ENCODE measurements around the gene CAPZA2.

Gene CAPZA2

GRCh38 chr7:116953906-116954838, 91.8 kb downstream of the CAPZA2 start:
- peaks cover 18% of the 10 kb centered on the region for H3K4me1 ChIP-seq (ENCODE audit: insufficient read depth, poor library complexity, severe bottlenecking)
- peak; percentile 53 for DNase-seq (ENCODE audit: low spot score)
- H3K4me3 ChIP-seq (ENCODE audit: severe bottlenecking): peak overlapping the region; percentile 94
- peak; percentile 70 for ATAC-seq (ENCODE audit: low read depth)
- peaks cover 1% of the 10 kb centered on the region for H3K9me3 ChIP-seq (ENCODE audit: severe bottlenecking)
- H3K27me3 ChIP-seq (ENCODE audit: insufficient read depth, poor library complexity, severe bottlenecking): no peaks in the 10 kb centered on the region
- H3K36me3 ChIP-seq (ENCODE audit: low read depth): no peaks in the 10 kb centered on the region
- H3K27ac ChIP-seq (ENCODE audit: poor library complexity, severe bottlenecking): peak overlapping the region; percentile 79
- no peak for TF ChIP-seq CTCF (IDR thresholded peaks at IDR 0.05; ENCODE audit: poor library complexity, severe bottlenecking)

GRCh38 chr7:116955340-116955739, 93.0 kb downstream of the CAPZA2 start:
- peaks cover 18% of the 10 kb centered on the region for H3K4me1 ChIP-seq (ENCODE audit: insufficient read depth, poor library complexity, severe bottlenecking)

GRCh38 chr7:116955801-116956476, 93.6 kb downstream of the CAPZA2 start:
- no peak for DNase-seq (ENCODE audit: low spot score)
- no peaks in the 10 kb centered on the region for H3K27me3 ChIP-seq (ENCODE audit: insufficient read depth, poor library complexity, severe bottlenecking)
- peaks cover 3% of the 10 kb centered on the region for H3K9me3 ChIP-seq (ENCODE audit: severe bottlenecking)
- no peaks in the 10 kb centered on the region for H3K36me3 ChIP-seq (ENCODE audit: low read depth)
- no peak overlapping the region for H3K4me3 ChIP-seq (ENCODE audit: severe bottlenecking)
- ATAC-seq (ENCODE audit: low read depth): no peak
- H3K27ac ChIP-seq (ENCODE audit: poor library complexity, severe bottlenecking): no peak overlapping the region
- no peak for TF ChIP-seq CTCF (IDR thresholded peaks at IDR 0.05; ENCODE audit: poor library complexity, severe bottlenecking)
- H3K4me1 ChIP-seq (ENCODE audit: insufficient read depth, poor library complexity, severe bottlenecking): peaks cover 18% of the 10 kb centered on the region

More at GRCh38 chr7:116955340-116955739, 93.0 kb downstream of the CAPZA2 start:
- no peak for TF ChIP-seq CTCF (IDR thresholded peaks at IDR 0.05; ENCODE audit: poor library complexity, severe bottlenecking)
- Histone ChIP-seq H3K9me3 (ENCODE audit: severe bottlenecking) (peaks cover 3% of the 10 kb centered on the region), H3K36me3 (ENCODE audit: low read depth) (no peaks in the 10 kb centered on the region), H3K27ac (ENCODE audit: poor library complexity, severe bottlenecking) (no peak overlapping the region), H3K4me3 (ENCODE audit: severe bottlenecking) (peak overlapping the region; percentile 94), H3K27me3 (ENCODE audit: insufficient read depth, poor library complexity, severe bottlenecking) (no peaks in the 10 kb centered on the region)
- no peak for DNase-seq (ENCODE audit: low spot score)
- ATAC-seq (ENCODE audit: low read depth): no peak

- Histone ChIP-seq H3K27ac (ENCODE audit: poor library complexity, severe bottlenecking) (no peak overlapping the region), H3K9me3 (ENCODE audit: severe bottlenecking) (peaks cover 3% of the 10 kb centered on the region), H3K4me3 (ENCODE audit: severe bottlenecking) (no peak overlapping the region), H3K27me3 (ENCODE audit: insufficient read depth, poor library complexity, severe bottlenecking) (no peaks in the 10 kb centered on the region), H3K4me1 (ENCODE audit: insufficient read depth, poor library complexity, severe bottlenecking) (peaks cover 18% of the 10 kb centered on the region), H3K36me3 (ENCODE audit: low read depth) (no peaks in the 10 kb centered on the region)
- ATAC-seq (ENCODE audit: low read depth): no peak
- no peak for DNase-seq (ENCODE audit: low spot score)
- no peak for TF ChIP-seq CTCF (IDR thresholded peaks at IDR 0.05; ENCODE audit: poor library complexity, severe bottlenecking)
Measured at GRCh38 chr7:116956477-116956804, 94.1 kb downstream of the CAPZA2 start.

Measured in RWPE2 (cell line).